NCI-H2196 treated with DMSO at 0.1 percent for 48 hours (cell line): ENCODE measurements around the gene IFITM10.

Experiments
- DNase-seq: peaks from one replicate; lab custom pipeline; 2025; ENCODE audit not compliant: unreplicated experiment; lab: John Stamatoyannopoulos, UW

The IFITM10 gene

GRCh38 chr11:1763796-1764661 lies 13.6 kb upstream of the IFITM10 start, which contains the start of gene CTSD:
TSS of gene CTSD (minus strand) at chr11:1763927. CDS start at chr11:1763859, 68 bp downstream.
- peak; percentile 63 for DNase-seq

- DNase-seq = no peak
These were observed 13.0 kb upstream of the IFITM10 start for GRCh38 chr11:1763336-1763795.

- peak; percentile 53 for DNase-seq
These were observed 12.3 kb upstream of the IFITM10 start for GRCh38 chr11:1762537-1763302.

- no peak for DNase-seq
These were observed 11.6 kb upstream of the IFITM10 start for GRCh38 chr11:1761857-1762536.

GRCh38 chr11:1761110-1761856 lies 10.9 kb upstream of the IFITM10 start:
- no peak for DNase-seq

GRCh38 chr11:1760351-1761109 lies 10.1 kb upstream of the IFITM10 start:
- DNase-seq = no peak

- DNase-seq = no peak
These were observed 9.4 kb upstream of the IFITM10 start for GRCh38 chr11:1759851-1760220.

- DNase-seq = no peak
These were observed 8.9 kb upstream of the IFITM10 start for GRCh38 chr11:1759151-1759850.

- DNase-seq = no peak
These were observed 8.3 kb upstream of the IFITM10 start for GRCh38 chr11:1758611-1759150.

- no peak for DNase-seq
These were observed 7.6 kb upstream of the IFITM10 start for GRCh38 chr11:1757861-1758610.

GRCh38 chr11:1756791-1757771 lies 6.7 kb upstream of the IFITM10 start:
- no peak for DNase-seq

GRCh38 chr11:1755692-1756561 lies 5.5 kb upstream of the IFITM10 start:
- peak; percentile 70 for DNase-seq

GRCh38 chr11:1755344-1755691 lies 4.9 kb upstream of the IFITM10 start:
- DNase-seq = no peak

- DNase-seq = no peak
These were observed 4.2 kb upstream of the IFITM10 start for GRCh38 chr11:1754376-1755150.

- DNase-seq = no peak
These were observed 3.5 kb upstream of the IFITM10 start for GRCh38 chr11:1753929-1754305.
